B cell (primary cell): ENCODE results near the gene TMSB15B. TPM values are rescaled to one million over a fixed set of nuclear protein-coding genes. Genes with fewer than 3 reads are reported as not detected.
"Not testable (repeated sequence)": the region's sequence is repeated elsewhere in the genome, so short reads cannot be mapped to it uniquely, and the experiment has no call there.

ENCODE experiments used
- ATAC-seq: fragments of 200-7000 bp; cut with Tn5 transposase; one replicate; pipeline ENCODE4 v1.10.0; 2021; ENCODE audit warnings: low read depth, mild to moderate bottlenecking, moderate number of reproducible peaks, moderate library complexity
- CTCF ChIA-PET: fragments of 350-600 bp; sonication (Branson Sonifier 250); formaldehyde crosslinking; loops from one replicate; lab custom pipeline; 2021; ENCODE audit warnings: antibody characterized with exemption, inconsistent platforms; lab: Charles Lee
- POLR2A ChIA-PET: fragments of 350-600 bp; sonication (Branson Sonifier 250); formaldehyde crosslinking; loops from one replicate; lab custom pipeline; 2021; ENCODE audit warnings: antibody characterized with exemption; lab: Charles Lee
- DNase-seq: peaks from one replicate; pipeline ENCODE4 v3.0.0; 2013
- H2AFZ ChIP-seq: 2 replicates; pipeline ENCODE4 v1.6.1; 2012; ENCODE audit warnings: mild to moderate bottlenecking, low read depth, low read length; ENCODE audit not compliant: insufficient read depth, poor library complexity, severe bottlenecking
- H3K27ac ChIP-seq, 2 donors: 1 replicate in 1 of 2; 2 replicates in 1 of 2; pipeline ENCODE4 v1.5.1; 2012 to 2013; ENCODE audit warnings: low read length in 2 of 2, mild to moderate bottlenecking in 2 of 2, moderate library complexity in 1 of 2
- H3K27me3 ChIP-seq, 4 experiments: fragments of 200-600 bp in 1 of 4; sonication (generic) in 1 of 4; replicated peaks in 1 of 4; 1 replicate in 2 of 4; 2 replicates in 2 of 4; pipeline versions ENCODE4 v1.6.1 to v1.7.0; 2013 to 2016; ENCODE audit warnings: low read length in 3 of 4, mild to moderate bottlenecking in 2 of 4, mixed read lengths in 1 of 4, moderate library complexity in 1 of 4; ENCODE audit not compliant: insufficient read depth in 4 of 4, control insufficient read depth in 3 of 4; ENCODE audit errors: control extremely low read depth in 1 of 4
- H3K36me3 ChIP-seq, 2 experiments: replicated peaks in 1 of 2; 1 replicate in 1 of 2; 2 replicates in 1 of 2; pipeline versions ENCODE4 v1.6.1 to v1.7.1; 2013; ENCODE audit warnings: low read length in 1 of 2; ENCODE audit not compliant: insufficient read depth in 2 of 2, control insufficient read depth in 1 of 2; ENCODE audit errors: control extremely low read depth in 1 of 2, extremely low read depth in 1 of 2
- H3K4me1 ChIP-seq, 2 donors: fragments of 200-600 bp in 1 of 2; sonication (generic) in 1 of 2; 1 replicate in 1 of 2; 2 replicates in 1 of 2; pipeline versions ENCODE4 v1.5.1 to v1.6.1; 2013 to 2017; ENCODE audit warnings: low read length in 2 of 2; ENCODE audit not compliant: control insufficient read depth in 2 of 2, insufficient read depth in 2 of 2
- H3K4me2 ChIP-seq: replicated peaks from 2 replicates; pipeline ENCODE3; 2012; ENCODE audit warnings: mild to moderate bottlenecking, low read depth, low read length; ENCODE audit not compliant: poor library complexity, severe bottlenecking
- H3K4me3 ChIP-seq, 5 experiments: fragments of 200-600 bp in 1 of 5; sonication (generic) in 1 of 5; 1 replicate in 3 of 5; 2 replicates in 2 of 5; pipeline versions ENCODE4 v1.5.1 to v1.7.0; 2011 to 2016; ENCODE audit warnings: low read length in 4 of 5, mild to moderate bottlenecking in 4 of 5, low read depth in 2 of 5, control low read depth in 1 of 5, moderate library complexity in 1 of 5; ENCODE audit not compliant: insufficient read depth in 1 of 5; ENCODE audit errors: control extremely low read depth in 1 of 5, extremely low read depth in 1 of 5
- H3K79me2 ChIP-seq: fragments of 200-600 bp; sonication (generic); one replicate; pipeline ENCODE4 v1.6.0; 2016; ENCODE audit warnings: low read length; ENCODE audit not compliant: control insufficient read depth, insufficient read depth
- H3K9ac ChIP-seq: fragments of 200-600 bp; sonication (generic); 2 replicates; pipeline ENCODE4 v1.6.1; 2017; ENCODE audit warnings: mild to moderate bottlenecking, low read length, moderate library complexity
- H3K9me3 ChIP-seq, 3 donors: one replicate each; pipeline versions ENCODE4 v1.6.1 to v1.7.1; 2013; ENCODE audit warnings: low read length in 2 of 3; ENCODE audit not compliant: control insufficient read depth in 2 of 3, insufficient read depth in 1 of 3; ENCODE audit errors: control extremely low read depth in 1 of 3
- H4K20me1 ChIP-seq: 2 replicates; pipeline ENCODE4 v1.6.0; 2012; ENCODE audit warnings: mild to moderate bottlenecking, low read length; ENCODE audit not compliant: insufficient read depth, control insufficient read depth, poor library complexity, severe bottlenecking
- H3K27ac Mint-ChIP-seq: one replicate; pipeline ENCODE4 v1.8.0; 2021; ENCODE audit warnings: mixed read lengths
- H3K27me3 Mint-ChIP-seq: one replicate; pipeline ENCODE4 v1.8.0; 2021; ENCODE audit warnings: mixed read lengths
- H3K4me1 Mint-ChIP-seq: one replicate; pipeline ENCODE4 v1.8.0; 2021; ENCODE audit warnings: mixed read lengths
- H3K4me3 Mint-ChIP-seq: one replicate; pipeline ENCODE4 v1.8.0; 2021; ENCODE audit warnings: mixed read lengths
- H3K9me3 Mint-ChIP-seq: one replicate; pipeline ENCODE4 v1.8.0; 2022; ENCODE audit warnings: mixed read lengths; ENCODE audit not compliant: insufficient read depth
- EZH2 ChIP-seq: IDR thresholded peaks from 2 replicates; pipeline ENCODE4 v1.6.1; 2012; ENCODE audit warnings: borderline replicate concordance, low read depth, mild to moderate bottlenecking, moderate library complexity, low read length; ENCODE audit not compliant: insufficient read depth, poor library complexity, severe bottlenecking
- WGBS: methylation state at CpG from one replicate; pipeline ENCODE4 v1.1.5; 2013; ENCODE audit warnings: missing lambda C conversion rate; ENCODE audit not compliant: insufficient coverage; 5-methylcytosine and 5-hydroxymethylcytosine counted together
- intact Hi-C: fragments of 100-400 bp; cut with micrococcal nuclease; formaldehyde crosslinking; loops from one replicate; pipeline ENCODE4 v1.10.0; 2022
- polyA plus RNA-seq: library from polyadenylated mRNA; depleted of rRNA; stranded (reverse); fragments of >200 nt; gene quantifications from 2 replicates; pipeline ENCODE4 v1.2.3, GENCODE V29; 2012
- total RNA-seq, 2 donors: library from RNA; stranded (reverse); fragments of 120-200 nt in 1 of 2; gene quantifications; 1 replicate in 1 of 2; 2 replicates in 1 of 2; pipeline versions ENCODE4 v1.2.3 to v1.2.4, GENCODE V29; 2013 to 2022
- TF ChIP-seq, protein P1 (sequence below): fragments of 200-600 bp; IDR thresholded peaks from one replicate; pipeline ENCODE4 v1.8.0; 2022; ENCODE audit warnings: antibody characterized with exemption, mild to moderate bottlenecking

The TMSB15B gene
- total and polyA plus RNA-seq, 2 donors (not counting 1 experiment from before 2014, with no cell fraction given), result 7.6 to 8.6 TPM

DNA sequence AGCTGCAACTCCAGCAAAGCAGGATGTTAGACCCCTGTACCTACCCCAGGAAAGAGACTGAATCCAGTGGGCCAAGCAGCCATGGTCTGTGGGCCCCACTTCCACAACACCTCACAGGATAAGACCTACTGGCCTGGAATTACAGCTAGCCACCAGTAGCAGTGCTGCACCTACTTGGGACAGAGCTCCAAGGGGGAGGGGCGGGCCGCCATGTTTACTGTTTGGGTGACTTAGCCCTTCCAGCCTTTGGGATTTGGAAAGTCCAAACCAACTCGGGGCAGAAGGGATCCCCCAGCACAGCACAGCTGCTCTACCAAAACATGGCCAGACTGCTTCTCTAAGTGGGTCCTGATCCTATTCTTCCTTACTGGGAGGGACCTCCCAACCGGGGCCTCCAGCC lies 9.1 kb upstream of the TMSB15B start:
- no peak overlapping the region for H3K4me3 Mint-ChIP-seq
- Histone ChIP-seq H3K79me2 (no peaks in the 10 kb centered on the region), H3K27me3 (no peaks in the 10 kb centered on the region), H3K4me3 (no peak overlapping the region), H3K9ac (no peak overlapping the region), H3K4me2 (no peak overlapping the region), H3K36me3 (no peaks in the 10 kb centered on the region), H3K4me1 (no peaks in the 10 kb centered on the region), H2AFZ (no peak overlapping the region), H3K27ac (no peak overlapping the region), H4K20me1 (no peaks in the 10 kb centered on the region), H3K9me3 (no peaks in the 10 kb centered on the region)
- no peak for DNase-seq
- H3K27ac Mint-ChIP-seq, result no peak overlapping the region
- POLR2A ChIA-PET, result no interaction called here
- TF ChIP-seq, protein P1, sequence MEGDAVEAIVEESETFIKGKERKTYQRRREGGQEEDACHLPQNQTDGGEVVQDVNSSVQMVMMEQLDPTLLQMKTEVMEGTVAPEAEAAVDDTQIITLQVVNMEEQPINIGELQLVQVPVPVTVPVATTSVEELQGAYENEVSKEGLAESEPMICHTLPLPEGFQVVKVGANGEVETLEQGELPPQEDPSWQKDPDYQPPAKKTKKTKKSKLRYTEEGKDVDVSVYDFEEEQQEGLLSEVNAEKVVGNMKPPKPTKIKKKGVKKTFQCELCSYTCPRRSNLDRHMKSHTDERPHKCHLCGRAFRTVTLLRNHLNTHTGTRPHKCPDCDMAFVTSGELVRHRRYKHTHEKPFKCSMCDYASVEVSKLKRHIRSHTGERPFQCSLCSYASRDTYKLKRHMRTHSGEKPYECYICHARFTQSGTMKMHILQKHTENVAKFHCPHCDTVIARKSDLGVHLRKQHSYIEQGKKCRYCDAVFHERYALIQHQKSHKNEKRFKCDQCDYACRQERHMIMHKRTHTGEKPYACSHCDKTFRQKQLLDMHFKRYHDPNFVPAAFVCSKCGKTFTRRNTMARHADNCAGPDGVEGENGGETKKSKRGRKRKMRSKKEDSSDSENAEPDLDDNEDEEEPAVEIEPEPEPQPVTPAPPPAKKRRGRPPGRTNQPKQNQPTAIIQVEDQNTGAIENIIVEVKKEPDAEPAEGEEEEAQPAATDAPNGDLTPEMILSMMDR, result no peak
- no peak for TF ChIP-seq EZH2
- H3K27me3 Mint-ChIP-seq, result no peaks in the 10 kb centered on the region
- intact Hi-C loops, result no loop called here
- H3K9me3 Mint-ChIP-seq, result no peaks in the 10 kb centered on the region
- H3K4me1 Mint-ChIP-seq, result no peaks in the 10 kb centered on the region
- WGBS, result 100% methylated on average over 3 of the region's 4 CpGs
- no peak for ATAC-seq
- CTCF ChIA-PET, result no interaction called here

DNA sequence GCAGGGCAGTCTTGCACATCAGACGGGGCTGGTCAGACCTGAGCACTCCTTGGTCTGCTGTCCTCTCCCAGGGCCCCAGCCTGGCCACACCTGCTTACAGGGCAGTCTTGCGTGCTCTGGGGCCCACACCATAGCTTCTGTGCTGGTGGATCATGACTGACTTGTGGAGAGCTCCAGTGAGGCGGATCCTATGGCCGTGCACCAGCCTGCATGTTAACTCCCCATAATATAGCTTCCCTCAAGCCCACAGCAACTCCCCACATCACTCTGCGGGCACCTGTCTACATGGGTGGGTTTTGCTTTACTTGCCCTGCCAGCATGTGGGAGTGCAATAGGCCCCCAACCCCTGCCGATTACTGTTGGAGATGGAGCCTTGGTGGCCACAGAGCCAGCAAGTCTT lies 8.2 kb upstream of the TMSB15B start:
- H3K36me3 ChIP-seq, result no peaks in the 10 kb centered on the region
- H3K9me3 ChIP-seq, result no peaks in the 10 kb centered on the region
- no peak for TF ChIP-seq EZH2
- TF ChIP-seq, protein P1, result no peak
- POLR2A ChIA-PET, result no interaction called here
- no peak for DNase-seq
- 100% methylated on average over 2 of the region's 6 CpGs for WGBS
- no peak overlapping the region for H3K27ac Mint-ChIP-seq
- H3K4me3 ChIP-seq, result no peak overlapping the region
- no peaks in the 10 kb centered on the region for H3K4me1 ChIP-seq
- no peaks in the 10 kb centered on the region for H3K4me1 Mint-ChIP-seq
- H3K4me2 ChIP-seq, result no peak overlapping the region
- H3K27ac ChIP-seq, result no peak overlapping the region
- H3K4me3 Mint-ChIP-seq, result no peak overlapping the region
- H3K9me3 Mint-ChIP-seq, result no peaks in the 10 kb centered on the region
- intact Hi-C loops, result no loop called here
- no peak overlapping the region for H3K9ac ChIP-seq
- no peak for ATAC-seq
- no peaks in the 10 kb centered on the region for H3K79me2 ChIP-seq
- CTCF ChIA-PET, result no interaction called here
- H2AFZ ChIP-seq, result no peak overlapping the region
- H3K27me3 ChIP-seq, result no peaks in the 10 kb centered on the region
- no peaks in the 10 kb centered on the region for H3K27me3 Mint-ChIP-seq
- no peaks in the 10 kb centered on the region for H4K20me1 ChIP-seq

DNA sequence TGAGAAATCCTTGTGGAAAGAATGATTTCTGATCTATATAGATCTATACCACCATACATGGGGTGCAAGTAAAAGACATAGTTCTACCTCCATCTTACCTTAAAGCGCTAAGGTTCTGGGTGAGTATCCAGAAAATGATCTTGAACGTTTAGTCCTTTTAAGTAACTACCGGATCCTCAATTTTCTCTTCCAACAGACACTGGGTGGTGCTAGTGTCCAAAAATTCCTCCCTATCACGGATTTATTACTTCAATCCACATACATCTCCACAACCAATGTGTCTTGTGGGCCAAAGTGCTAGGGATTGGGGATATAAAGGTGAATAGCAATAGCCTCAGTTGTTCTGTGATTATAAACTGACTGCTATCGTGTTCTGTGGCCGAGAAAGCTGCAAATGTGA lies 1.8 kb upstream of the TMSB15B start:
- H3K79me2 ChIP-seq, H3K4me3 ChIP-seq, POLR2A ChIA-PET, H3K4me1 ChIP-seq, H3K27me3 ChIP-seq, H3K4me1 Mint-ChIP-seq, intact Hi-C loops, H3K9me3 ChIP-seq, H3K9me3 Mint-ChIP-seq, H2AFZ ChIP-seq, DNase-seq, H3K27me3 Mint-ChIP-seq, H3K36me3 ChIP-seq, H4K20me1 ChIP-seq, ATAC-seq, H3K9ac ChIP-seq, H3K4me3 Mint-ChIP-seq, H3K27ac Mint-ChIP-seq, H3K27ac ChIP-seq, CTCF ChIA-PET, H3K4me2 ChIP-seq: not testable (repeated sequence)
- no CpG with 5 or more reads among the region's 6 CpGs for WGBS
